Parathyroid adenoma (tissue), 2 donors: Measurements from ENCODE around the gene MTG2.

Experiments
- H2AFZ ChIP-seq: fragments of 300-600 bp; sonication (generic); one replicate; pipeline ENCODE4 v1.7.0; 2017; ENCODE audit warnings: antibody characterized with exemption, mild to moderate bottlenecking
- H3K27ac ChIP-seq: fragments of 300-600 bp; sonication (generic); one replicate; pipeline ENCODE4 v1.7.0; 2017
- H3K27me3 ChIP-seq: fragments of 300-600 bp; sonication (generic); one replicate; pipeline ENCODE4 v1.7.0; 2017; ENCODE audit warnings: low read length; ENCODE audit not compliant: control insufficient read depth, insufficient read depth
- H3K36me3 ChIP-seq: fragments of 300-600 bp; sonication (generic); one replicate; pipeline ENCODE4 v1.7.0; 2017; ENCODE audit warnings: low read length; ENCODE audit not compliant: control insufficient read depth, insufficient read depth
- H3K4me1 ChIP-seq: fragments of 300-600 bp; sonication (generic); one replicate; pipeline ENCODE4 v1.7.0; 2017; ENCODE audit warnings: control low read depth
- H3K4me2 ChIP-seq: fragments of 300-600 bp; sonication (generic); one replicate; pipeline ENCODE4 v1.7.0; 2017; ENCODE audit warnings: low read length
- H3K4me3 ChIP-seq: fragments of 300-600 bp; sonication (generic); one replicate; pipeline ENCODE4 v1.7.0; 2017; ENCODE audit warnings: low read depth, low read length
- H3K79me2 ChIP-seq: fragments of 300-600 bp; sonication (generic); one replicate; pipeline ENCODE4 v1.7.0; 2017; ENCODE audit warnings: control low read depth
- H3K9ac ChIP-seq: fragments of 300-600 bp; sonication (generic); one replicate; pipeline ENCODE4 v1.7.0; 2017; ENCODE audit warnings: mild to moderate bottlenecking
- H3K9me3 ChIP-seq: fragments of 300-600 bp; sonication (generic); one replicate; pipeline ENCODE4 v1.7.0; 2017; ENCODE audit warnings: low read length; ENCODE audit not compliant: control insufficient read depth
- CTCF ChIP-seq: fragments of 300-600 bp; sonication (generic); IDR thresholded peaks from one replicate; pipeline ENCODE4 v1.7.0; 2017; ENCODE audit warnings: antibody characterized with exemption, mild to moderate bottlenecking
- donor health status: primary hyperparathyroidism.

The MTG2 gene

GRCh38 chr20:62158088-62158400 lies 24.8 kb upstream of the MTG2 start:
- Histone ChIP-seq H3K36me3 (no peaks in the 10 kb centered on the region), H3K4me1 (peaks cover 3% of the 10 kb centered on the region)

GRCh38 chr20:62158541-62158940 lies 24.3 kb upstream of the MTG2 start:
- Histone ChIP-seq H2AFZ (no peak overlapping the region), H3K4me3 (no peak overlapping the region), H3K27me3 (no peaks in the 10 kb centered on the region), H3K27ac (no peak overlapping the region), H3K36me3 (no peaks in the 10 kb centered on the region), H3K4me1 (peaks cover 3% of the 10 kb centered on the region), H3K9me3 (no peaks in the 10 kb centered on the region), H3K4me2 (no peak overlapping the region), H3K9ac (no peak overlapping the region), H3K79me2 (peaks cover 34% of the 10 kb centered on the region)
- TF ChIP-seq CTCF: no peak

More at GRCh38 chr20:62158088-62158400, 24.8 kb upstream of the MTG2 start:
- Histone ChIP-seq H3K4me3 (no peak overlapping the region), H3K27ac (no peak overlapping the region), H3K79me2 (peaks cover 36% of the 10 kb centered on the region), H2AFZ (no peak overlapping the region), H3K27me3 (no peaks in the 10 kb centered on the region), H3K9me3 (no peaks in the 10 kb centered on the region), H3K9ac (no peak overlapping the region), H3K4me2 (no peak overlapping the region)
- no peak for TF ChIP-seq CTCF

DNA sequence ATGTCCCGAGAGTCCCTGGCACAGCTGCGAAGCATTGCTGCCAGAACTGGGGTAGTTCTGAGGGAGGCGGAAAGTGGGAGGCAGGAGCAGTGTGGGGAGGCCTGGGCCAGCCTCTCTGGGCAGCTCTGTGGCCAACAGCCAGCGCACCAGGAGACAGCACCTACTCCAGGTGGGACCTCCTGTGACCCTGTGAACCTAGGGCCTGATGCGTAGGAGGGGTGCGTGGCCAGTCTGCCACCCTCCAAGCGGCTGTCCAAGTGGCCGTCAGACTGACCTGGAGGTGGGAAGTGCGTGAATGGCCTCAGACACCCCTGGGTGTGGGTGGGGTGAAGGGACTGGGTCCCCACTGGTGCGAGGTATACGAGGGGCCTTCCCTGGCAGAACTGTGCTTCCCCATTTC lies 23.8 kb upstream of the MTG2 start:
- Histone ChIP-seq H3K27ac (no peak overlapping the region), H3K36me3 (no peaks in the 10 kb centered on the region), H2AFZ (no peak overlapping the region), H3K4me1 (peaks cover 3% of the 10 kb centered on the region), H3K4me2 (no peak overlapping the region), H3K27me3 (no peaks in the 10 kb centered on the region), H3K9me3 (no peaks in the 10 kb centered on the region), H3K4me3 (no peak overlapping the region), H3K79me2 (peaks cover 34% of the 10 kb centered on the region), H3K9ac (no peak overlapping the region)
- no peak for TF ChIP-seq CTCF

DNA sequence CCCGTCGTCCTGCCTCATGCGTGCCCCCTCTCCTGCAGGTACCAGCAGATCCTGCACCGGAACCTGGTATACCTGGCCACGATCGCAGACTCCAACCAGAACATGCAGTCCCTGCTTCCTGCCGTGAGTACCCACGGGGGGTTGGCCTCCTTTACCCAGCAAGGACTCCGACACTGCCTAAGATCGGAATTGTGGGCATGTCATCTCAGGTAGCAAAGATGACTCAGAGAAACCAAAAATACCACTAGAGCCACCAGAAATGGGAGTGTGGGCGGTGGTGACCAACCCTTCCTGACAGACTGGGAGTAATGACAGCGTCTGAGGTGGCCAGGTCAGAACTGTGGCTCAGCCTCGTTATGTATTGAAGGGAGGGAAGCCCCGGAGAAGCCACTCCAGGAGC lies 23.0 kb upstream of the MTG2 start:
- no peak overlapping the region for H3K27ac ChIP-seq
- no peak overlapping the region for H3K9ac ChIP-seq
- H2AFZ ChIP-seq: no peak overlapping the region
- peaks cover 27% of the 10 kb centered on the region for H3K79me2 ChIP-seq
- no peaks in the 10 kb centered on the region for H3K36me3 ChIP-seq
- H3K9me3 ChIP-seq: no peaks in the 10 kb centered on the region
- peaks cover 3% of the 10 kb centered on the region for H3K4me1 ChIP-seq
- H3K4me2 ChIP-seq: no peak overlapping the region
- H3K27me3 ChIP-seq: no peaks in the 10 kb centered on the region
- no peak for TF ChIP-seq CTCF
- H3K4me3 ChIP-seq: no peak overlapping the region

DNA sequence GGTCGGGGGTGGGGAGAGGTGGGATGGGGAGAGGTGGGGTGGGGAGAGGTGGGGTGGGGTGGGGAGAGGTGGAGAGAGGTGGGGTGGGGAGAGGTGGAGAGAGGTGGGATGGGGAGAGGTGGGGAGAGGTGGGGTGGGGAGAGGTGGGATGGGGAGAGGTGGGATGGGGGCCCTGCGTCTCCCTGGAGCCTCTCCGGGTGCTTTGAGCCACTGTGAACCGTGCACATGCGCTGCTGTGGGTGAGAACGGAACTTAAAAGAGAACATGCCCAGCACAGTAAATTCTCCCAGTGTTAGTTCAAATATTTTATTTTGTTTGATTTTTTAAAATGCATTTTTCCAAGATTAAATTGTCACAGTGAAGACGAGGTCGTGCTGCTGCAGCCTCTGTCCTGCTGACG lies 22.6 kb upstream of the MTG2 start:
- no peak for TF ChIP-seq CTCF
- no peaks in the 10 kb centered on the region for H3K36me3 ChIP-seq
- peaks cover 3% of the 10 kb centered on the region for H3K4me1 ChIP-seq
- H3K9ac ChIP-seq: no peak overlapping the region
- no peak overlapping the region for H3K4me2 ChIP-seq
- H3K27ac ChIP-seq: no peak overlapping the region
- no peaks in the 10 kb centered on the region for H3K9me3 ChIP-seq
- H3K4me3 ChIP-seq: no peak overlapping the region
- no peak overlapping the region for H2AFZ ChIP-seq
- H3K27me3 ChIP-seq: no peaks in the 10 kb centered on the region
- H3K79me2 ChIP-seq: peaks cover 27% of the 10 kb centered on the region
